Fibroblast of skin of right biceps (primary cell): ENCODE measurements around the gene MMP13.
"Not testable (repeated sequence)": the region's sequence is repeated elsewhere in the genome, so short reads cannot be mapped to it uniquely, and the experiment has no call there.

ENCODE experiments used
- DNase-seq: peaks from one replicate; pipeline ENCODE4 v3.0.0-alpha.2; 2013

MMP13 gene

GRCh38 chr11:102935514-102935913 is 20.0 kb downstream of the MMP13 start:
- DNase-seq: no peak

- DNase-seq: no peak
Observed at GRCh38 chr11:102934735-102935134, 20.8 kb downstream of the MMP13 start.

GRCh38 chr11:102933627-102934026 is 21.9 kb downstream of the MMP13 start:
- DNase-seq: no peak

GRCh38 chr11:102932678-102933077 is 22.9 kb downstream of the MMP13 start:
- DNase-seq: peak; percentile 58

- no peak for DNase-seq
Observed at GRCh38 chr11:102930451-102930850, 25.1 kb downstream of the MMP13 start.

- DNase-seq: no peak
Observed at GRCh38 chr11:102929972-102930371, 25.6 kb downstream of the MMP13 start.

GRCh38 chr11:102929166-102929565 is 26.4 kb downstream of the MMP13 start:
- DNase-seq: no peak

GRCh38 chr11:102928247-102928646 is 27.3 kb downstream of the MMP13 start:
- DNase-seq: no peak

GRCh38 chr11:102927624-102927990 is 27.9 kb downstream of the MMP13 start:
- peak; percentile 11 for DNase-seq

- no peak for DNase-seq
Observed at GRCh38 chr11:102926961-102927623, 28.4 kb downstream of the MMP13 start.

- no peak for DNase-seq
Observed at GRCh38 chr11:102926517-102926916, 29.0 kb downstream of the MMP13 start.

GRCh38 chr11:102925988-102926387 is 29.5 kb downstream of the MMP13 start:
- no peak for DNase-seq

- DNase-seq: peak; percentile 28
Observed at GRCh38 chr11:102924851-102925380, 30.6 kb downstream of the MMP13 start.

- no peak for DNase-seq
Observed at GRCh38 chr11:102921587-102922220, 33.8 kb downstream of the MMP13 start.

- DNase-seq: no peak
Observed at GRCh38 chr11:102920118-102920684, 35.3 kb downstream of the MMP13 start.

- no peak for DNase-seq
Observed at GRCh38 chr11:102915044-102915375, 40.5 kb downstream of the MMP13 start.

- peak; percentile 56 for DNase-seq
Observed at GRCh38 chr11:102914238-102915043, 41.1 kb downstream of the MMP13 start.

- DNase-seq: peak; percentile 8
Observed at GRCh38 chr11:102912482-102912830, 43.1 kb downstream of the MMP13 start.

GRCh38 chr11:102911758-102912481 is 43.6 kb downstream of the MMP13 start:
- DNase-seq: no peak

GRCh38 chr11:102905848-102906247 is 49.7 kb downstream of the MMP13 start:
- DNase-seq: peak; percentile 10

GRCh38 chr11:102903895-102904294 is 51.6 kb downstream of the MMP13 start:
- not testable (repeated sequence) for DNase-seq

GRCh38 chr11:102900346-102900745 is 55.2 kb downstream of the MMP13 start:
- peak; percentile 22 for DNase-seq
